HL-60/S4 treated with phorbol 12-myristate 13-acetate at 8.2 ng/mL for 4 days and 3 days (cell line): ENCODE data around the gene CD164.
"Not testable (repeated sequence)": the region's sequence is repeated elsewhere in the genome, so short reads cannot be mapped to it uniquely, and the experiment has no call there.

Source experiments
- in situ Hi-C: fragments of 300-500 bp; cut with MboI; formaldehyde crosslinking; loops from 2 replicates; pipeline ENCODE4 v1.15.0; 2022; ENCODE audit warnings: low sequenced_read_pairs

The CD164 gene

DNA sequence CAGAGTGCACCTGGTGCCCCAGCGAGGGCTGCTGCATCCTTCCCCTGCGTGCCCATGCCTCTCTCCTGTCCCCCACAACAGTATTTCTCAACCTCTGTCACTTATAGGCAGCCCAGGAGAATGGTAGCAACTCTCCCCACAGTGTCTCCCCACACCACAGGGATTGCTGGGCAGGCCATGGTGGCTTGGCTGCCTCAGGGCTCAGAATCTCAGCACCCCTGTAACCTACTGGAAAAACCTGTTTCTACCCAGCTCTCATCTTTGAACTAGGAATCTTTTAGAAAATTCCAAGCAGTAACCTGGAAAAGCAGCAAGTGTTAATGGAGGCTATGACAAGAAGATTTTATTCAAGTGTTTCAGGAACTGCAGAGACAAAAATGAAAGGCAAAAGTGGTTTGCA lies 38.0 kb downstream of the CD164 start:
- in situ Hi-C loops: no loop called here

DNA sequence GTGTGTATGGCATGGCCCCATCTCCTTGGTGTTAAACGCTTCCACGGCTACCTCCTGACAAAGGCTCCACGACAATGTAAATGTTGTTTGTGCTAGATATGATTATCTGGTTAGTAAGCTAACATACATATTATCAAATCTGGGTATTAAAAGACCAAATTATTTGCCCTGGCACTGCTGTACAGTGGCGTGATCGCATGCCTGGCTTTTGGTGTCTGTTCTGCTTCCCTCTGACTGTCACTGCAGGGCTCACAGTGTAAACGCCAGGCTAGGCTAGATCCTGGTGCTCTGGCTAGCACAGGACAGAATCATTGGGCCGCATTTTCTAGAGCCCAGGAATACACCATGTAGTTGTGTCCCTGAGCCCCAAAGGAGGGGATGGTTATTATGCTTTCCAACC lies 38.7 kb downstream of the CD164 start:
- in situ Hi-C loops: no loop called here

DNA sequence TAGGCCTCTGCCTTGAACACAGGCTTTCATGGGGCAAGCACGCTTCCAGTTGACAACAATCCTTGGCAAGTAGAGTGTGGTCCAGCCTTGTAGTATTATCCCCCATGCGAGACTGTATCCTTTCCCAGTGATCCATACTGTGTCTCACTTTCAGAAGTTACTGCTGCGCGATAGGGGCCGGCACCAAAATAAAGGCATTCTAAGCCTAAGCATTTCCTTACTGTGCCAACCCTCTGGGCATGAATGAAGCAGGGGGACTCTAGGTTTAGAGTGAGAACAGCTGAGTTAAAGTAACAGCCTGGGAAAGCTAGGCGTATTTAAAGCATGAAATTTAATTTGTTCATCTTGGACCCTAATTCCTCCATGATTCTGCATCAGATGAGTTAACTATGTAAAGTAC lies 39.4 kb downstream of the CD164 start:
- in situ Hi-C loops: no loop called here

DNA sequence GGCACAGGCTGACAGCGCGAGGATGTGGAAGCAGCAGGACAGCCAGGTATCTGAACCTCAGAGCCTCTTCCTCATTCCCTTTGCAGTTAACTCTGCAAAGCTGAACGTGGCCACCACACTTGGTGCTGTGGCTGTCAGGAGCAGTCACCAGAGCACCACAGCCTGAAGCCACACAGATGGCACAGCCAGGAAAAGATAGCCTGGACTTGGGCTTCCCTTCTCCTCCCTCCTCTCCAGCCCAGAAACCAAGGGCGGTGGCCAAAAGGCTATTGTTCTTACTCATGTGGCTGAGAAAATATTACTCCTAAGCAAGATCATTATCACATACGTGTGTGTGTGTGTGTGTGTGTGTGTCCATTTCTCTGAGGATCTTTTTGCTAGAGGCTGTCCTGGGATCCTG lies 39.8 kb downstream of the CD164 start:
- in situ Hi-C loops: no loop called here

DNA sequence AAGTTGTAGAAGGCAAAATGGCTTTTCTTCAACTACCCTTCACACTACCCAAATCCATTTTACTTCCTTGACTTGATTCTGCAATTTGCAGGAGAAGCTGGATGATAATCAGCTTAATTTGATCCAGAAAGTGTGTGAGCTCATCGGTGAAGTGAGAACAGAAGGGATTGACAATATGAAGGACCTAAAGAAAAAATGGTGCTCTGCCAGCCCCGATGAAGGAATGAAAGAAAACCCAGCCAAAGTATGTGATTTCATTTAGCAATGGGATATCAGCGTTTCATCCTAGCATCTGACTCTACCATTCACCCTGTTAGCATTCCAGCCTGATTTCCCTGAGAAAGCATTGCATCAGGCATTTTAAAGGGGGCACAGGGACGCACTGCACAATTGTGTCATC lies 41.5 kb downstream of the CD164 start:
- in situ Hi-C loops: no loop called here

DNA sequence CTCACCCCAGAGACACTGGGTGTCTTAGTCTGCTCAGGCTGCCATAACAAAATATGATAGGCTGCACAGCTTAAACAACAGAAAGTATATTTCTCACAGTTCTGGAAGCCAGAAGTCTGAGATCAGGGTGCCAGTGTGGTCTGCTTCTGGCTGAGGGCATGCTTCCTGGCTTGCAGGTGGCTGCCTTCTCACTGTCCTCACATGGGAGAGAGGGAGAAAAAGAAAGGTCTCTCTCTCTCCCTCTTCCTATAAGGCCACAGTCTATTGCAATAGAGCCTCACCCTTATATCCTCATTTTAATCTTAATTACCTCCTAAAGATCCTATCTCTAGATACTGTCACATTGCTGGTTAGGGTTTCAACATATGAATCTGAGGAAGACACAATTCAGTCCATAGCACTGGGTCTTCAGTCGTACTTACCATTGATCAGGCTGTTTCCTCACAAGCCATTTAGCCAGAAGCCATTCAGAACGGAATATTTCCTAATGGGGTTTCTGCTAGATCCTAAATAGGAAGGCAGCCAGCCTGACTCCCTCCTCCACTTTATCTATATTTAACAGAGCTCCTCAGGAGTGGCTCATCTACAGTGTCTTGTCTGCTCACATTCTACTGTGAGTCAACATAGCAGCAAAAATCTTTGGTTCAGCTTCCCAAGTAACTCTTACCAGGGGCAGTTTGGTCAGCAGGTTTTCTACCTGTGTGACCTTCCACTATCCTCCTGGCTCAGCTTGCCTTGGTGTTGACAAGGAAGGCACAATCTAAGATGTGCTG lies 42.2 kb downstream of the CD164 start:
- in situ Hi-C loops: no loop called here

DNA sequence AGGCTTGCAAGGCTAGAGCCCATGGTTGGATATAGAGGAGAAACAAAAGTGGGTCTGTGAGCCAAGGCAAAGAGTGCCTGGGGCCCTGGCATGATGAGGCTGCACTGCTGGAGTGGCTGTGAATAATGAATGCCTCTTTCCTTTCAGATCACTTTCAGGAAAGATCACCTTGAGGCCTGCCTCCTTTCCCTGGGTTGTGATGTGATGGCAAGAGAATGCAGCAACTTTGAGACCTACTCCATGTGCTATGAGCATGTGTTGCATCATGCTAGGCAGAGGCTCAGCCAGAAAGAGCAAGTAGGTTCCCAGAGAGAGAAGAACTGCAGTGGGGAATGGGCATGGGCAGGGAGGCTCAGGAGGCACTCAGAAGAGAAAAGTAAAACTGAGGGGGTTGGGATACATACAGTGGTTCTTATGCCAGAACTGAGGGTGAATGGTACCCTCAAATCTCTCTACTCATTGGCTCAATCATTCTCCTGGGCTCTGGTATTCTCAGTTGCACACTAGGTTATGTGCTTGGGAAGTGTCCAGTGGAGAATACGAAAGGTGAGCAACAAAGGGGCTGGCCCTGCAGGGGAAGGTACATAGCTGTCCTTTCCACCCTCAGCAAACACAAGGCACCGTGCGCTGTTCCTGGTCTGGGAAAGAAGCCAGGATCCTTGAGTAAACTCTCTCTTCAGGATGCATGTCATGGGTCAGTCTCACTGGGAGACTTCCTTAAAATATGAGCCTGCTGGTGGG lies 45.9 kb downstream of the CD164 start:
- in situ Hi-C loops: no loop called here

DNA sequence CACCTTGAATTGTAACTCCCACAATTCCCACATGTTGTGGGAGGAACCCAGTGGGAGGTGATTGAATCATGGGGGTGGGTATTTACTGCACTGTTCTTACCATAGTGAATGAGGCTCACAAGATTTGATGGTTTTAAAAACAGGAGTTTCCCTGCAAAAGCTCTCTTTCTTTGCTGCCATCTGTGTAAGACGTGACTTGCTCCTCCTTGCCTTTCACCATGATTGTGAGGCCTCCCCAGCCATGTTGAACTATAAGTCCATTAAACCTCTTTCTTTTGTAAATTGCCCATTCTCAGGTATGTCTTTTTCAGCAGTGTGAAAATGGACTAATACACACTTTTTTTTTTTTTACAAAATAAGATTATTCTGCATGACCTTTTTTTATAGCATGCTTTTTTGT lies 48.4 kb downstream of the CD164 start:
- in situ Hi-C loops: not testable (repeated sequence)

DNA sequence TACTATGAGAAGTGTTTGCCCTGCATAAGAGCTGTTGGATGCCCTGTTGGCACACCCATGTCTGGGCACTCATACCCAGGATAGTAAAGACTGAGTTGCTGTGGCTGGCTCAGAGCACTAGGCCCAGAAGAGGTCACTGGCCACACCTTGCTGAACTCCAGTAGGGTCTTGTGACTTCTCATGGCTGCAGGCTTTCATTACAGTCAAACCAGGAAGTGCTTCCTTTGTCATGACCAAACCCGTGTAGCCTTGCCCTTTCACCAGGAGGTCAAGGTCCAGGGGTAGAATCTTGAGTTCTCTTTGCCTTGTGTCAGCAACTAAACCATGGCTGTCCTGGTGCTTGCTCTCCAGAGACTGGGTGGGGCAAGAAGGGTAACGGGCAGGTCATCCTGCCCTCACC lies 49.5 kb downstream of the CD164 start:
- in situ Hi-C loops: no loop called here

DNA sequence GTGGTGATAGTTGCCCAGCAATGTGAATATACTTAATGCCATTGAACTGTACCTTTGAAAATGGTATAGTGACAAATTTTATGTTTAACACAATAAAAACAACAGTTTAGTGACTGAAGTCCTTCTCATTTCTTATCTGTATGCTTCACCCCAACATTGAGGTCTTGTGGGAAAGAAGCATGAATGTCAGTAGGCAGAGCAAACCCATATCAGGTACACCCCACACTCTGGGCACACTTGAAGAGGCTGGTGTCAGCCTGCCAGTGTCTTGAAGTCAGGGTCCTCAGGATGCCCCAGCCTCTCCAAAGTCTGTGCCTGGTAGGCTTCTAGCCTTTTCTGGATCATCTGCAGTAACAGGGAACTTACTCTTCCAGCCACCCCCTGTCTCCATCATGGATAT lies 51.2 kb downstream of the CD164 start:
- in situ Hi-C loops: no loop called here

DNA sequence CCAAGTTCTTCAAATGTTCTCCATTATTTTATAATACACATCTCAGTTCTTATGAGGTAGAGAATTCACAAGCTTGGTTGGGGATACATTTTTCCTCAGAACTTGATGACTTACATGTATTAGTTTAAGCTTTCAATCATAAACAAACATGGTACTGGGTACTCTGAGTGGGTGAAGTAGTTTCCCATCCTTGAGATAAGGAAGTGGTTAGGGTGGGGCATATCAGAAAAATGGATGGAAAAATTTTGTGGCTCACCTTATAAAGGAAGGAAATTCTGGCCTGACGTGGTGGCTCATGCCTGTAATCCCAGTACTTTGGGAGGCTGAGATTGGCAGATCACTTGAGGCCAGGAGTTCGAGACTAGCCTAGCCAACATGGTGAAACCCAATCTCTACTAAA lies 52.0 kb downstream of the CD164 start:
- in situ Hi-C loops: no loop called here

DNA sequence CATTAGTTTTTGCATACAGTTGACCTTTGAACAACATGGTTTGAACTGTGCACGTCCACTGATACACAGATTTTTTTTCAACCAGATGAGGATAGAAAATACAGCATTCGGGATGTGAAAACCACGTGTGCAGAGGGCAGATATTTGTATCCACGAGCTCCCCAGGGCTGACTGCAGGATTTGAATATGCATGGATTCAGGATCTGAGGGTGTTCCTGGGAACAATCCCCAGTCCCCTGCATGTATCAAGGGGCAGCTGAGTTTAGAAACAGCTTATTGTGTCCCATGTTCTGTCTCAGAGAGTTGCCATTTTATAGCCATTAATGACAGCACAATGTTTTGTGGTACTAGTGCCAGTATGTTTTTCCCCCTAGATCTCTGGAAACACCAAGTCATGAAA lies 53.6 kb downstream of the CD164 start:
- in situ Hi-C loops: no loop called here

DNA sequence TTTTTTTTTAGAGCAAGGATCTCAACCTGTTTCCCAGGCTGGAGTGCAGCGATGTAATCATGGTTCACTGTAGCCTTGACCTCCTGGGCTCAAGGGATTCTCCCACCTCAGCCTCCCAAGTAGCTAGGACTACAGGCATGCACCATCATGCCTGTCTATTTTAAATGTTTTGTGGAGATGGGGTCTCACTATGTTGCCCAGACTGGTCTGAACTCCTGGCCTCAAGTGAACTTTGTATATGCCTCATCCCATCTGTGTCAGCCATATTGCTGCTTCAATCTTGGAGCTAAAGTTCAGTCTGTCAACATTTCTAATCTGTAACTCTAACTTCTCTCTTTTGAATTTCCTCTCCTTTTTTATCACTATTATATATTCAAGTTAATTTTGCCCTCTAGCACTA lies 54.3 kb downstream of the CD164 start:
- in situ Hi-C loops: no loop called here

DNA sequence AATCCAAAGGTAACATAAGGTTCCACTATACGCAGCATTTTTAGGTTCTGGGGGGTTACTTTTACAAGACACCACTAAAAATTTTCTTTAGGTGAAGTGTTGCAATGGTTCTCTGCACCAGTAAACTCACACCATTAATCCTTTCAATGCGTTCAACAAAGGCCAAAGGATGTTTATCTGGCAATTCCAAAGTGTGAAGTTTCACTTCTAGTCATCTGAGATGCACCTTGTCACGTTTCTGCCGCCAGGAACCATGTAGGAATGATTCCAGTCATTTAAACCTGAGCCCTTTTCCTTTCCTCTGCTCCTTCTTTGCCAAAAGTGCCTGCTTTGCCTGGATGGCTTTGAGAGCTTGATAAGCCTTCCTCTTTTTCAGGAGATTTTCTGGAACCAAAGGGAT lies 54.8 kb downstream of the CD164 start:
- in situ Hi-C loops: no loop called here

DNA sequence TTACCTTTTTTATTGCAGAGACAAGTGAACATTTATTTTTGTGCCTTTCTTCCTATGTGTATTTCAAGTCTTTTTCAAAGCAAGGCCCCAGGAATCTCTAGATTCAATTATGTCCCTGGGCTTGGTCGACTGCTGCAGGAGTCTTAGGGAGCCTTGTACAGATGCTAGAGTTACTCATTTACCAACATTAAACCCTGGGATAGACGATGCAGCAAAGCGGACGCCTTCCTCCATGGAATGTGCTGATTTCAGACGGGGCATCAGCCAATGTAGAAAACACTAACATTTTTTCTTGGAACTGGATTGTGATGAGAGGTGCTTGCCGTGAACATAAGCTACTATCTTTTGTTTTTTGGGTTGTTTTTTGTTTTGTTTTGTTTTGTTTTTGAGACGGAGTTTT lies 55.9 kb downstream of the CD164 start:
- in situ Hi-C loops: no loop called here

DNA sequence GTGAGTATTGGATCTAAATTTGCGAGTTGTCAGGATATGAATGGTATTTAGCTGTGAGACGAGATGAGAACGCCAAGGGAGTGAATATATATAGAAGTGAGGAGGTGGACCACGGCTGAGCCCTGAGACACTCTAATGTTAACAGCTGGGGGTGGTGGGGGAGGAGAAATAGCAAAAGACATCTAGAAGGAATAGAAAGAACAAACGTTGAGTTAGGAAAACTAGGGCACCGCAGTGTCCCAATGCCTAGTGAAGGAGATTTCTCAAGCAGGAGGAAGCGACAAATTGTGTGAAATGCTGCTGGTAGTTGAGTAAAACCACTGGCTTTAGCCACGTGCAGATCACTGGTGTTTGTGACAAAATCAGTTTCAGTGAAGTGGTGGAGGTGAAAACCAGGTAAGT lies 56.9 kb downstream of the CD164 start:
- in situ Hi-C loops: no loop called here

DNA sequence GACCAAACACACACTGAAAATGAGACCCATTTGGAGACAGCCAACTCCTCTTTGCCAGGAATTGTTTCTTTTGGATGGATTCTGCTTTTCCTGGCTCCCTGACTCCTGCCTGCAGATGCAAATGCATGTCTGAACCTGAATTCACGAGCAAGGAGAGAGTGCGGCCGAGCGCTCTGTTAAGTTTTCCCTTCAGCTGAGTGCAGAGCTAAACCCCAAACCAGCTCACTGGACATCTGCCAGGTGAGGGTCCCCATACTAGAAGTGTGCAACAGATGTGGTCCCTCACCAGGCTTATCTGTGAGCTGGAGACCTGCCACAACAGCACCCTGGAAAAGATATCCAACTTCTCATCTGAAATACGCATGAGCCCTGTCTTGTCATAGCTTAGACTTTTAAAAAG lies 59.0 kb downstream of the CD164 start:
- in situ Hi-C loops: no loop called here

DNA sequence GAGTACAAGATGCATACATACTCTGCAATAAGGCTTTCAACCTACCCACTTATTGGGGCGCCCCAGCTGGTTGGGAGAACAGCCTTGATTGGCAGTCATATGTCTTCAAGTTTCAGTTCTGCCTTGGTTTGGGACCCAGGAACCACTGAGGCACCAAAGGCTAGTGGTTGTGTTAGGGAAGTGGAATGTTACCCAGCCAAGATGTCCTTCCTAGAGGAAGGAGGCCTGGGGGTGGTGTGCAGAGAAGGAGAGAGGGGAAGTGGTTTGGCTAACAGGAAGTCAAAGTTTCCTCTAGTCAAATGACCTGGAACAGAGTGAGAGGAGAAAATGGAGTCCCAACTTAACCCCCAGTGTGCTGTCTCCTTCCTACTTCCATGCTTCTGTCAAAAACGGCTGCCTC lies 59.4 kb downstream of the CD164 start:
- in situ Hi-C loops: no loop called here

DNA sequence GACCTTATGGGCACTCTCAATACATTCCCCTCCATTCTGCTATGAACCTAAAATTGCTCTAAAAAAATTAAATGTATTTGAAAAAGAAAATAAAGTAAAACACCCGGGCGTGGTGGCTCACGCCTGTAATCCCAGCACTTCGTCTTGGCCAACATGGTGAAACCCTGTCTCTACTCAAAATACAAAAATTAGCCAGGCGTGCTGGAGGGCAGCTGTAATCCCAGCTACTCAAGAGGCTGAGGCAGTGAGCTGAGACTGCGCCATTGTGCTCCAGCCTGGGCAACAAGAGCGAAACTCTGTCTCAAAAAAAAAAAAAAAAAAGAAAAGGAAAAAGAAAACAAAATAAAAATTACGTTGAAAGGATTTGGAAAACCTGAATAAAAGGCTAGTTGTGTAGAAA lies 60.5 kb downstream of the CD164 start:
- in situ Hi-C loops: no loop called here

DNA sequence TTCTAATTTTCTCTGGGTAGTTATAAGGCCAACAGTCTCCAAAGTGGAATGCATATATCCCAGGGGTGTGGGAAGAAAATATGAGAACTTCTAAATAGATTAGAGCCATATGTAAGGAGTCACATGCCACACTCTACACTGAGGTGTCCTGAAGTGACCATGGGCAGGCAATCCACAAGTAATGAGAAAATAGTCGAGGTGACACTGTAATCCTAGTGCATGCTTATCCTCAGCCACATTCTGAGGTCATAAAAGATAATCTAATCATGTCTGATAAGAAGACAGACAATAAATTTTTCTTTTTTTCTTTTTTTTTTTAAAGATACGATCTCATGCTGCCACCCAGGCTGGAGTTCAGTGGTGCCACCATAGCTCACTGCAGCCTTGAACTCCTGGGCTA lies 62.2 kb downstream of the CD164 start:
- in situ Hi-C loops: no loop called here

DNA sequence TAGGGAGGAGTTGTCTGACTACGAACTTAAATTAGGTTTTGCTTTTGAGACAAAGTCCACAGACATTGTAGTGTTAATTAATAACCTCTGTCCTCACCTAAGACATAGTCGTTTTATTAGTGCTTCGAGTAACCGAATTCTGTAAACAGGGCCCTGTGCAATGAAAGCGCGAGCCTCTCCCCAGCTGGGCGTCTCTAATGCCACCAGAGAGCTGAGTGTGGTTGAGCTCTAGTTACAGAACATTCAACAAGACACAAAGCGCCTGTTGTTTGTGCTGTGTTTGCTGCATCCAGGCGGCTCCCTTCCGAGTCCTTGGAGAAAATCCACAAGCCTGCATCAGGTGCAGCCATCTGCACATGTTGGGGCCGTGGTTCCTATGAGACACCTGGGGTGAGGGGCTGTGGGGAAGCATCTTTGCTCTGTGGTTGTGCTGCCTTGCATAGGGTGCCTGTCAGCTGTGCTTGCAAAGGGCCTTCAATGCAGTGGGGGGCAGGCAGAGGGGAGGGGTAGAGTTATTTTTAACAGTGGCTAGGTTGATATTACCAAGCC lies 63.9 kb downstream of the CD164 start:
- in situ Hi-C loops: no loop called here

DNA sequence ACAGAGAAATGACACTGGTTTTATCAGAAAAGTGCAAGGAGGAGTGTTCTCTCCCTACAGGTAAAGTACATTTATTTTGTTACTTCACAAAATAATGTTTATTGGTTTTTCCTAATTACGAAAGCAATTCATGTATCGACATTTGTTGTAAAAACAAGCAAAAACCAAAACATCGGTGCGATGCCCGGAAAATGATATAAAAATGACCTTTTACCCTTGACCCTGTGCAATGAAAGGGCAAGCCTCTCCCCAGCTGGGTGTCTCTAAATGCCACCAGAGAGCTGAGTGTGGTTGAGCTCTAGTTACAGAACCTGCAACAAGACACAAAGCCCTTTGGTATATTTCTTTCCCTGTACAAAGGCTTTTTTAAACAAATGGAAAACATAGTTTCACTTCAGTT lies 65.4 kb downstream of the CD164 start:
- in situ Hi-C loops: no loop called here
